ENCODE data around the gene VPS8.
A peak's percentile ranks its signal among the peaks of the same experiment; 100 is the strongest.

The VPS8 gene

DNA sequence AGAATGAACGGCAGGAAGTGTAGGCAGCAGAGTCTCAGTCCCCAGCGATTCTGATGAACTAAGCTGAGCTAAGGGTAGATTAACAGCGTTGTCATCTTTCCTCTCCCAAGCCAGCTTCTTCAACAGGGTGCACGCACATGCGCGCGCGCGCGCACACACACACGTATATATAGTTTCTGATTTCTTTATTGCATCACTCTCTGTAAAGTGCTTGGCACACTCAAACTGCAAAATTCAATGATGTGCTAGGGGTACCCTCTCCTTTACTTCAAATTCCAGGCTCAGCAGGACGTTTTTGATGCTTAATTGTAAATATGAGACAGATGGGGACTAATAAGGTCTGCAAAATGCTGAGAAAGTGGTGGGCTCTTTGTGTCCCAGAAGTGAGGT lies 26.1 kb upstream of the VPS8 start:
- DNase-seq, result no peak

GRCh38 chr3:184786280-184786941 lies 25.6 kb upstream of the VPS8 start:
- DNase-seq, result no peak

DNA sequence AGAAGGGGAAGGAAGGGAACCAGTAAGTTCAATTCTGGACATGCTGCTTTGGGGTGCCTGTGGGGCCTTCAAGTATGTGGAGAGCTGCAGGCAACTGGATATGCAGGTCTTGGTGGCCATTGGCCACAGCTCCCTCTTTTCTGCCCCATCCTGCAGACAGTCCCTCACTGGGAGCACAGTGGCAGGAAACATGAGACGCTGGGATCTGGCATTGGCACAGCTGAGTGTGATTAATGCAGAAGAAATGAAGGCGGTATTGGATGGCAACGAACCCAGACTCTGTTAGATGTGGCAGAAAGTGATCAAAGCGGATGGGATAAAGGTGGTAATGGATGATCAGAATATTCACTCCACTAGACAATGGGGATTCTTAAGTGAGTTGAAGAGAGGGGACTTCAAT lies 23.2 kb upstream of the VPS8 start:
- no peak for DNase-seq

GRCh38 chr3:184789314-184789998 lies 22.5 kb upstream of the VPS8 start:
- DNase-seq, result no peak

GRCh38 chr3:184791171-184791570 lies 20.8 kb upstream of the VPS8 start:
- peak; percentile 29 for DNase-seq

- DNase-seq, result peak; percentile 57
Measured at GRCh38 chr3:184795522-184796190, 16.3 kb upstream of the VPS8 start.

DNA sequence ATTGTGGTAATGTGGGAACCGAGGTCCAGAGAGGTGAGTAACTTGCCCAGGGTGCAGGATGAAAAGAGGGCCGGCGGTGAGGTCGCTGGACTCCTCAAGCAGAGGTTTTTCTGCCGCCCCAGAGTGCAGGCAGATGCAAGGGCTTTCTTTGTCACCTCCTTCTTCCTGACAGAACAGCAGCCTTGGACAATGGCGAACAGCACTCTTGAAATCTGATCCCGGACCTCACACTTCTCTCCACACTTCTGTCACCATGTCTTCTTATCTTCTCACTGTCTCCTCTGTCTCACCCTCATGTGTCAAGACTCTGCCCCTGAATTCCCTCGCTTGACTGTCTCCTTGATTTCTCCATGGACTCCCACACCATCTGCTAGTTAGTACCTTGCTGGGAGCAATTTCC lies 15.4 kb upstream of the VPS8 start:
- DNase-seq, result peak; percentile 18

- no peak for DNase-seq
Measured at GRCh38 chr3:184796954-184797353, 15.0 kb upstream of the VPS8 start.

- no peak for DNase-seq
Measured at GRCh38 chr3:184798120-184798519, 13.8 kb upstream of the VPS8 start.

GRCh38 chr3:184800349-184800930 lies 11.5 kb upstream of the VPS8 start:
- DNase-seq, result no peak

DNA sequence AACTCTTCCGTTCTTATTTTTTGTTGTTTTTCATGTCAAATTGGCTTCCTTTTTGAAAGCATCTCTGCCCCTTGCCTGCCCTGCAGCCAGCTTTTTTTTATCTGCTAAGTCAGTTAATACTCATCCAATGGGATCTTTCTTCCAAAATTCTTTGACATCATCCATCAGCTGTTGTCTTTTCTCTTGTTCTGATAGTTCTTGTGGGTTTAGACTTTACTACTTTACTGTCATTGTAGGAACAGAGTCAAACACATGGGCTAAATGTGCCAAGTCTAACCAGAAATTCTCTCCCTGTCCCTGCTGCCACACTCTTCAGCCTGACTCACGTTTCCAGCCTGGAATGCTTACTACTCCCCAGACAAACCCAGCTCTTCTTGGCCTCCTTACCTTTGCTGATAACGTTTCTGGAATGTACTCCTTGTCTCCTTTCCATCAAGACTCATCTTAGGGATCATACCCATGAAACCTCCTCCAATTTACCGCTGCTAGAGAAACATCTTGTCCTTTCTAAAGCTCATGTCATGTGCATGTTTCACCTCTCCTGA lies 10.7 kb upstream of the VPS8 start:
- no peak for DNase-seq

DNA sequence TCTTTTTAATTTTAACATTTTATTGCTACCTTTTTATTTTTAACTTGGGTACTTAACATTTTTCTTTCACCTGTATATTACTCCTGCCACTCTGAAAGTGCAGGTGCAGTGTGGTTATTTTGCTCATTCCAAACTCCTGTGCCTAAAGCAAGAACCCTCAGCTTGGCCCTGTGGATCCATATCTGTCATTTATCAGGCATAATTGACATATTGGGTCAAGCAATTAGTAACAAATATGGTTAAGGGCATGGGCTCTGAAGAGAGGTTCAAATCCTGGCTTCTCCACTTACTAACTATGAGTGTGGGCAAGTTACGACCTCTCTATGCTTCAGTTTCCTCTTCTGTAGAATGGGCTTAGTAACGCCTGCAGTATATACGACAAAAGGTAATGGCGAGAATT lies 9.8 kb upstream of the VPS8 start:
- DNase-seq, result no peak

GRCh38 chr3:184804801-184805200 lies 7.2 kb upstream of the VPS8 start:
- no peak for DNase-seq

DNA sequence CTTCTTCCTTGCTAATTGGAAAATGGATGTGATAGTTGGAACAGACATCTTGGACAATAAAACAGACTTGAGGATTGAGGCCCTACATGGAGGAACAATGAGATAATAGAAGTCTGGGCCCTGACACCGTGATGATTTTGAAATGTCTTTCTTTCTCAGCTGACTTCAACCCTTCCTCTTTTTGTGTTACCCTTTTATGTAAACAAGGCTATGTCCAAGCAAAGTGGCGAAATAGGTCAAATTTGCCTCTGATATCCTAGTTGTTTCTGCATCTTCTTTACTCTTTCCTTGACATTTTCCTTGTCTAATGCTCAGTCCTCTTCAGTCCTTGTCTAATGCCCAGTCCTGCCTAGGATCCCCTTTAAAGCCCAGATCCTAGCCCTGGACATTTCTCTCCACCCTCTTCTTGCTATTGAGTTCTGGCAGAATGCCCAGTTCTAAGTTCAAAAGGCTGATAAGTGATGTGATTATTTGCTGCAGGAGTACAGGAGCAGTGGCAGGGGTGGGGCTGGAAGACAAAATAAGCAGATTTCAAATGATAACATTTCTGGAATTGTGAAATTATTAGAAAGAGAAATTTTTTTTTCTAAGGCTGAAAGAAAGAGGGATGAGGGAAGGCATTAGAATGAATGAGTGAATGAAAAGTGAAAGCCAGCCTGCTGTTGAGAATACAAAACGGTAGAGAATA lies 6.5 kb upstream of the VPS8 start:
- peak; percentile 76 for DNase-seq

GRCh38 chr3:184806567-184807271 lies 5.2 kb upstream of the VPS8 start:
- DNase-seq, result no peak

- no peak for DNase-seq
Measured at GRCh38 chr3:184807549-184807948, 4.4 kb upstream of the VPS8 start.

GRCh38 chr3:184808021-184808420 lies 3.9 kb upstream of the VPS8 start:
- DNase-seq, result no peak

DNA sequence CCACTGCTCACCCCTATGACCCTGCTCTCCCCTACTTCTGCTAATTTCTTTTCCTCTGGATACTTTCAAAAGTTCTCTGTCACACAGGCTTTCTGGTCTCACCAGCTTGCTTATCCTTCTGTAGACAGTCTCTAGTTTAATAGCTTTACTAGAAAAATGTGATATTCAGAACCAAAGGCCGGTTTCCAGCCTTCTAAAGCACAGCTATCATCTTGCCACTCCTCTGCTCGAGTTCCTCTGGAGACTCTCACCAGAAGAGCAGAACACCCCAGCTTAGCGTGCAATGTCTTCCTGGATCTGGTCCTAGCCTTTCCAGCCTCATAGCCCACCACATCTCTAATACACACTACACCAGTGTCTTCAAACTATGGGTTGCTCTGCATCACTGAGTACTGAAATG lies 1.8 kb upstream of the VPS8 start:
- no peak for DNase-seq

- no peak for DNase-seq
Measured at GRCh38 chr3:184811034-184811433, 932 bp upstream of the VPS8 start.

- DNase-seq, result no peak
Measured at GRCh38 chr3:184811663-184811998, 335 bp upstream of the VPS8 start.

- peak; percentile 71 for DNase-seq
Measured at GRCh38 chr3:184812662-184813042, 686 bp downstream of the VPS8 start.

DNA sequence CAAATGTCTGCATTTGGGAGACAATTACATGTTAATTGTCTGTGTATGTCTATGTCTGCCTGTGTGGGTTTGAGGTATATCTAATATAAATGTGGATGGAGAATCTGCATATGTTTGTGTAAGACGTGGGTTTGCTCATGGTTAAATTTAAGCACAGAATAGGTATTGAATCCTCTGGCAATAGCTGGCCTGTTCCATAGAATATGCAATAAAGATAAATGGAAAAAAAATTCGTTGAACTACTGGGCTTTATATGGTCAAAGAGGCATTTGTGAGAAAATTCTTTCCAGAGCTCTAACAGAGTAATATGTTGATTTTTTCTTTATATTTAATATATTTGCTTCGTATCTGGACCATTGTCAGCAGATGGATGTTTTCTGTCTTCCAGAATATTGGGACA lies 1.4 kb downstream of the VPS8 start:
- DNase-seq, result no peak

DNA sequence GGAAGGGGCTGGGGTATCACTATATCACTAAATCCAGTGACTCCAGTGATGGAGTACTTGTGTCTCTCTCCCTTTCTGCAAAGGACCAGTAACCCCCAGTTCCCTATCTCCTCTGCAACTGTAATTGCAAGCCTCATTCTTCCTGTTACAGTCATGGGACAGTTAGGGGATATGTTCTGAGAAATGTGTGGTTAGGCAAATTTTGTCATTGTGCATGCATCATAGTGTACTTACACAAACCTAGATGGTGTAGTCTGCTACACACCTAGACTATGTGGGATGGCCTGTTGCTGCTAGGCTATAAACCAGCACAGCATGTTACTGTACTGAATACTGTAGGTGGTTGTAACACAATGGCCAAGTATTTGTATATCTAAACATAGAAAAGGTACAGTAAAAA lies 2.2 kb downstream of the VPS8 start:
- no peak for DNase-seq
